OCI-LY1 (cell line): ENCODE measurements around the gene NT5M.

Experiments used
- CTCF ChIP-seq: fragments of 200-600 bp; sonication (generic), shearing (Covaris generic); IDR thresholded peaks from 2 replicates; pipeline ENCODE4 v1.5.1; 2017; ENCODE audit warnings: mild to moderate bottlenecking, antibody characterized with exemption, low read length, moderate library complexity, mixed read lengths
- EZH2 ChIP-seq: fragments of 200-600 bp; sonication (generic), shearing (Covaris generic); IDR thresholded peaks from 2 replicates; pipeline ENCODE4 v1.8.0; 2017; ENCODE audit warnings: borderline replicate concordance, mixed run types, mild to moderate bottlenecking, antibody characterized with exemption, low read length, moderate library complexity, mixed read lengths

GRCh38 chr17:17258998-17259397 lies 44.2 kb upstream of the NT5M start:
- TF ChIP-seq CTCF (no peak), EZH2 (no peak)
